Activated T-cell treated with anti-CD3 and anti-CD28 coated beads, Interleukin-2, amount 50 U/mL, for 4 hours (primary cell): ENCODE measurements around the gene UBASH3A. TPM values are rescaled to one million over a fixed set of nuclear protein-coding genes. Genes with fewer than 3 reads are reported as not detected.
"Not testable (repeated sequence)": the region's sequence is repeated elsewhere in the genome, so short reads cannot be mapped to it uniquely, and the experiment has no call there.

Source experiments
- ATAC-seq, 2 donors: fragments of 200-7000 bp; cut with Tn5 transposase; one replicate each; pipeline ENCODE4 v1.10.0; 2021
- DNase-seq: peaks from one replicate; pipeline ENCODE4 v3.0.0-alpha.2; 2020
- H3K27me3 Mint-ChIP-seq: one replicate; pipeline ENCODE4 v1.8.0; 2021; ENCODE audit warnings: low read depth, mixed read lengths
- H3K36me3 Mint-ChIP-seq: one replicate; pipeline ENCODE4 v1.8.0; 2022; ENCODE audit warnings: mixed read lengths; ENCODE audit not compliant: insufficient read depth
- H3K4me1 Mint-ChIP-seq: one replicate; pipeline ENCODE4 v1.8.0; 2021; ENCODE audit warnings: low read depth, mixed read lengths
- H3K4me3 Mint-ChIP-seq: one replicate; pipeline ENCODE4 v1.8.0; 2021; ENCODE audit warnings: mild to moderate bottlenecking, moderate library complexity, mixed read lengths
- H3K9me3 Mint-ChIP-seq: one replicate; pipeline ENCODE4 v1.8.0; 2021; ENCODE audit warnings: mixed read lengths
- total RNA-seq, 3 donors: library from RNA; stranded (reverse); gene quantifications; one replicate each; pipeline ENCODE4 v1.2.1, GENCODE V29; 2021

UBASH3A gene
- total RNA-seq, 3 donors from 2014 or later: 8.8 to 13.7 (median 11.3) TPM

- Mint-ChIP-seq H3K9me3 (no peaks in the 10 kb centered on the region), H3K4me1 (peaks cover 26% of the 10 kb centered on the region), H3K36me3 (no peaks in the 10 kb centered on the region), H3K4me3 (no peak overlapping the region), H3K27me3 (peaks cover 2% of the 10 kb centered on the region)
- ATAC-seq (no peak), DNase-seq (no peak)
Measured at GRCh38 chr21:42468491-42469131, 64.9 kb downstream of the UBASH3A start.

DNA sequence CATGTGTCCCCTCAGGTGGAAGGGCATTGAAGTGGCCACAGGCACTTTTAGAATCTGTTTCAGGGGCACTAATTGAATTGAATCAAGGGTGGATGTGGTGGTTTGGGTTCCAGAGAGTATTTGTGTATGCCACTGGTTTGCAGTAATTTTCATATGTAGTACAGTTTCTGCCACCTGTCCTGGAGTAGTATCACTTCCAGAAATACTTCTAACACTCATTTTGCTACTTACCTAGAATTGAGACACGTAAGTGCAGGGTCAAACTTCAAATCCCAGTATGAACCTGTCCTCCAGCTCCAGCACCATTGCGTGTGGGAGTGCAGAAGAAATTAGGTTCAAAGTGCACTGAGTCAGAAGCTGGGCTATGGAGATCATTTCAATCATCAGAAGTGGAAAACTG lies 65.6 kb downstream of the UBASH3A start:
- Mint-ChIP-seq H3K27me3 (peaks cover 2% of the 10 kb centered on the region), H3K36me3 (no peaks in the 10 kb centered on the region), H3K4me1 (peaks cover 20% of the 10 kb centered on the region), H3K4me3 (no peak overlapping the region), H3K9me3 (no peaks in the 10 kb centered on the region)
- DNase-seq (no peak), ATAC-seq (no peak)

DNA sequence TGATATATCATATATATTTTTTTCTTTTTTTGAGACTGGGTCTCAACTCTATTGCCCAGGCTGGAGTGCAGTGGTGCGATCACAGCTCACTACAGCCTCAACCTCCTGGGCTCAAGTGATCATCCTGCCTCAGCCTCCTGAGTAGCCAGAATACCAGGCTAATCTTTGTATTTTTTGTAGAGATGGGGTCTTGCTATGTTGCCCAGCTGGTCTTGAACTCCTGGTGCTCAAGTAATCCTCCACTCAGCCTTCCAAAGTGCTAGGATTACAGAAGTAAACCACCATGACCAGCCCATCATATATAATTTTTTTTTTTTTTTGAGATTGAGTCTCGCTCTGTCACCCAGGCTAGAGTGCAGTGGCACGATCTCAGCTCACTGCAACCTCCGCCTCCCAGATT lies 66.0 kb downstream of the UBASH3A start:
- H3K27me3 Mint-ChIP-seq, H3K9me3 Mint-ChIP-seq, DNase-seq, ATAC-seq, H3K36me3 Mint-ChIP-seq, H3K4me3 Mint-ChIP-seq: not testable (repeated sequence)
- H3K4me1 Mint-ChIP-seq: peaks cover 16% of the 10 kb centered on the region

DNA sequence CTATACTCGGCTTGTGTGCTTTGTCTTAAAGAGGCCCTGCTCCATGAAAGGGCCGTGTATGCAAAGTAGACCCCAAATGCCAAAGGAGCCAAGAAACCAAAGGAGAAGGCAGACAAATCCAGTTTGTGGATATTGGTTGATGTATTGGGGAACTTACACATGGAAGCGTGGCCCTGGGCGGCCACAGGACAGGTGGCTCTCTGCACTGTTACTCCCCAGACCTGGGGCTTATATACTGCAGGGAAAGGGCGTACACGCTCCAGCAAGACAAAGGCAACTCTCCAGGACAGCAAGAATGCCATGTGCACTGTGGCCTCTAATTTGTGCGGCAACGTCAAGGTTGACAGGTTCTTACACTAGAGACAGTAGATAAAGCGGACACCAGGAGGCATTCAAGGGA lies 67.5 kb downstream of the UBASH3A start:
- Mint-ChIP-seq H3K4me3 (no peak overlapping the region), H3K9me3 (no peaks in the 10 kb centered on the region), H3K36me3 (no peaks in the 10 kb centered on the region), H3K27me3 (peaks cover 2% of the 10 kb centered on the region), H3K4me1 (peaks cover 4% of the 10 kb centered on the region)
- ATAC-seq (no peak), DNase-seq (no peak)

DNA sequence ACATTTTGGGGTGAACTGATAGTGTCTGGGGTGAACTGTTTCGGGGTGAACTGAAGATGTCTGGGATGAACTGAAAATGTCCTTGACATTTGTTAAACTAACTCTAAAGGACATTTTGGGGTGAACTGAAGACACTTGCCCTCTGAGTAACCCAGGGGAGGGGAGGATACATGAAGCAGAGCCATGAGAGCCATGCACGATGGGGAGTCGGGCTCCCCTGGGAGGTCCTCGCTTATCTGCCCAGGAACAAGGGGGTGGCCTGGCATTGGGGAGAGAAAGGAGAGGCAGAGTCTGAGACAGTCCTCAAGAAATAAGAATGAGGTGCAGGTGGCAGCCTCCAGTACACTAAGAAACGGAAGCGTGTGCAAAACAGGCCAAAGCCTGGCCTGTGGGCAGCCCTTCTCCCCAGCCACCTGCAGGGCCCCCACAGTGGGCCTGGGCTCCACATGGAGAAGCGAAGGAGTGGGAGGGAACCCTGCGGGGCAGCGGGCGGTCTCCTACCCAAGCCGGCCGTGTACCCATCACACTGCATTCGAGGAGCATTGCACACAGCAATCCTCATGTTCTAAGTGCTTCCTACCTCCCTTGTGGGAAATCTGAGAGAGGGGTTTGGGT lies 68.1 kb downstream of the UBASH3A start:
- no peak for ATAC-seq

GRCh38 chr21:42472521-42472920 lies 68.8 kb downstream of the UBASH3A start:
- Mint-ChIP-seq H3K36me3 (no peaks in the 10 kb centered on the region), H3K9me3 (no peaks in the 10 kb centered on the region), H3K4me3 (no peak overlapping the region), H3K4me1 (peaks cover 2% of the 10 kb centered on the region), H3K27me3 (peaks cover 4% of the 10 kb centered on the region)
- ATAC-seq (no peak), DNase-seq (no peak)

More for the DNA sequence above, 68.1 kb downstream of the UBASH3A start:
- peaks cover 2% of the 10 kb centered on the region for H3K27me3 Mint-ChIP-seq
- no peaks in the 10 kb centered on the region for H3K9me3 Mint-ChIP-seq
- no peak overlapping the region for H3K4me3 Mint-ChIP-seq
- no peak for DNase-seq
- H3K36me3 Mint-ChIP-seq: no peaks in the 10 kb centered on the region
- H3K4me1 Mint-ChIP-seq: peaks cover 4% of the 10 kb centered on the region

DNA sequence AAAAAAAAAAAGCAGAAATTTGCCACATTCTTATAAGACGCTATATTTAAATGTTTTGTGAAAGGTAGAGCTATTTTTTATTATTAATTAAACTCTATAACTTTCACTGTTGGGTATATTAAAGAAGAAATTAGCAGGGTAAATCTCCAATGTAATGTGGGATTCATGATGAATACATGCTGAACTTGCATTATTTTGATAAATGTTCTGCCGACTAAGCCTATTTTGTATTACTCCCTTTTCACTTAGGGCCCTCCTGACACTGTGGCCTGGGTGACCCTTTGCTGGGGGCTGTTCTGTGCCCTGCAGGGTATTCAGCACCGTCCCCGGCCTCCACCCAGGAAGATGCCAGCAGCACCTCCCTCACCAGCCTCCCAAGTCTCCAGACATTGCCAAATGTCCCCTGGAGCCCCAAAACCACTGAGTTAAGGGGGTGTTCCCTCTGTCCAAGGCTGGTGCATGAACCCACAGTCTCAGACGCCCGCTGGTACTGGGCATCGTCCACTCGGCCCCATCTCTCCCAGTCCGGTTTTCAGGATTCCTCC lies 69.9 kb downstream of the UBASH3A start:
- Mint-ChIP-seq H3K4me1 (no peaks in the 10 kb centered on the region), H3K27me3 (peaks cover 5% of the 10 kb centered on the region), H3K9me3 (no peaks in the 10 kb centered on the region), H3K36me3 (no peaks in the 10 kb centered on the region), H3K4me3 (no peak overlapping the region)
- DNase-seq: no peak
- no peak for ATAC-seq

GRCh38 chr21:42474043-42474831 lies 70.5 kb downstream of the UBASH3A start:
- Mint-ChIP-seq H3K9me3 (no peaks in the 10 kb centered on the region), H3K4me1 (no peaks in the 10 kb centered on the region), H3K36me3 (no peaks in the 10 kb centered on the region), H3K4me3 (no peak overlapping the region), H3K27me3 (peaks cover 5% of the 10 kb centered on the region)
- DNase-seq: no peak
- ATAC-seq: peak in 1 of 2 donors; percentile 38

GRCh38 chr21:42475036-42475435 lies 71.3 kb downstream of the UBASH3A start:
- ATAC-seq (no peak), DNase-seq (no peak)
- Mint-ChIP-seq H3K4me3 (no peak overlapping the region), H3K36me3 (no peaks in the 10 kb centered on the region), H3K4me1 (no peaks in the 10 kb centered on the region), H3K9me3 (no peaks in the 10 kb centered on the region), H3K27me3 (peaks cover 3% of the 10 kb centered on the region)

DNA sequence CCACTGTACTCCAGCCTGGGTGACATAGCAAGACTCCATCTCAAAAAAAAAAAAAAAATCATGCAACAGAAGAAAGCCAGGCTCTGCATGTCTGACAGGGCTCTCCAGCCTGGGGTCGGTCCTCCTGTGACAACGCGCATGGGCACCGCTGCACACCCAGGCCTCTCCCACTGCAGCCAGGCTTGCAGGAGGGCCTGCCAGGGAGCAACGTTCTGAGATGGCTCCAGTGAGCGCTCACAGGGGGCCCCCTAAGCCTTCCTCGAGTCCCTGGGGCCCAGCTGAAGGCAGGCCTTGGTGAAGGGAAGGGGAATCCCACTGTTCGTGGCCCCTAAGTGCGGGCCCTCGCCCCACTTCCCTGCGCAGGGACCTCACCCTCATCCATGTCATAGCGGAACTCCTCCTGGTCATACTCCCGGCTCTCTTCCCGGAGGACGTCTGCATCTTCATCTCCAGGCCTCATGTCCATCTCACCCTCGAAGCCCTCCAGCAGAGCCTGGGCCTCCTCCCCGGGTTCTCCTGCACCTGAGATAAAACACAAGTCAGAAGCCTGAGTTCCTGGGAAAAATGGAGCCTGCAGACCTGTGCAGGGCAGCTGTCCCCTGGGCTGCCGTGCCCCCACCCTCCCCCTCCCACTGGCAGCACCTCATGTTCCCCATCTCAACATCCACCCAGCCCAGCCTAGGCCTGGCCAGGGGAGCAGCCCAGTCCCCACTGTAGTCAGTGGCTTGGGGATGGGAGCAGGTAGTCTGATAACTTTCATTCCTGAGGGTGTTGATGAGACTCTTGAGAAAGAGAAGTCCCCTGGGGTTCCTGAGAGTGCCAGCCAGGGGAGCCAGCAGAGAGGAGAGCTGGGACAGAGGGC lies 72.1 kb downstream of the UBASH3A start:
- Mint-ChIP-seq H3K9me3 (no peaks in the 10 kb centered on the region), H3K4me1 (no peaks in the 10 kb centered on the region), H3K36me3 (no peaks in the 10 kb centered on the region), H3K4me3 (no peak overlapping the region), H3K27me3 (peaks cover 3% of the 10 kb centered on the region)
- DNase-seq: no peak
- no peak for ATAC-seq

DNA sequence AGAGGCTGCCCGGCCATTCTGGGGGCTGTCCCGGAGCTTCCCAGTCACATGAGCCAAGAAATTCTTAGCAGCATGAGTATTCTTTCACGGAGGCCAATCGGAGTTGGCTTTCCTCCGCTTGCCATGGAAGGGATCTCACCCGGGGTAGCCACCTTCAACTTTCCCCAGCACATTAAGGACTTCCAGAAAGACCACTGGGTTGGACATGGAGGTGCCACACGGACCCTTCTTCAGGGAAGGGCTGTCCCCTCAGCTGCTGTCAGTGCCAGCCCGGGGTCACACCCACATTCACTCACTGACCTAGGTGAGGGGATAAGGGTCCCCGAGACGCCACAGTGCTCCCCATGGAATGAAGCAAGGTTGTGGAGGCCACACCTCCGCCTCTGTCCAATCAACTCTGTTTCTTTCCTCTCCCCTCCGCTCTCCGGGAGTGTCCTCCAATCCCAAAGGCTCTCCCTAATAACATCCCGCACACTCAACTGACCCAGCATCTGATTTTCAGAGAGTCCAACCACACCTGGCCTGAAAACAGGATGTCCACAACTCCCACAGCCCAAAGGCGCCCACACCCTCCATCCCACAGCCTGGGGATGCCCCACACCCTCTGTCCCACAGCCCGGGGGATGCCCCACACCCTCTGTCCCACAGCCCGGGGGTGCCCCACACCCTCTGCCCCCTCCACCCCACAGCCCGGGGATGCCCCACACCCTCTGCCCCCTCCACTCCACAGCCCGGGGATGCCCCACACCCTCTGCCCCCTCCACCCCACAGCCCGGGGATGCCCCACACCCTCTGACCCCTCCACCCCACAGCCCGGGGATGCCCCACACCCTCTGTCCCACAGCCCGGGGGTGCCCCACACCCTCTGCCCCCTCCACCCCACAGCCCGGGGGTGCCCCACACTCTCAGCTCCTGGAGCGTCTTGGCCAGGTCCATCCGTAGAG lies 73.0 kb downstream of the UBASH3A start:
- DNase-seq (no peak), ATAC-seq (no peak)
- Mint-ChIP-seq H3K4me1 (no peaks in the 10 kb centered on the region), H3K4me3 (no peak overlapping the region), H3K27me3 (peaks cover 3% of the 10 kb centered on the region), H3K36me3 (no peaks in the 10 kb centered on the region), H3K9me3 (no peaks in the 10 kb centered on the region)

DNA sequence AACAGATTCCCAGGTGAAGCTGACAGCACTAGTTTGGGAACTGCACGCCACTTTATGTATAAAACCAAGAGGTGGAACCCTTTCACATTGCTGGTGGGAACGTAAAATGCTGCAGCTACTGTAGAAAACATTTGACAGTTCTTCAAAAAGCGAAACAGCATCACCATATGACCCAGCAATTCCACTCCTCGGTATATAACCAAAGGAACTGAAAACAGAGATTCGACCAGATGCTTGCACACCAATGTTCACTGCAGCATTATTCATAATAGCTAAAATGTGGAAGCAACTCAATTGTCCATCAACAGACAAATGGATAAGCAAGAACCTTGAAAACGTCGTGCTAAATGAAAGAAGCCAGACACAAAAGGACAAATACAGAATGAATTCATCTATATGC lies 74.8 kb downstream of the UBASH3A start:
- H3K9me3 Mint-ChIP-seq: no peaks in the 10 kb centered on the region
- no peak for ATAC-seq
- DNase-seq: no peak
- H3K4me1 Mint-ChIP-seq: no peaks in the 10 kb centered on the region
- no peak overlapping the region for H3K4me3 Mint-ChIP-seq
- peaks cover 3% of the 10 kb centered on the region for H3K27me3 Mint-ChIP-seq
- H3K36me3 Mint-ChIP-seq: no peaks in the 10 kb centered on the region

- DNase-seq (no peak), ATAC-seq (no peak)
- no peaks in the 10 kb centered on the region for H3K4me1 Mint-ChIP-seq
- H3K9me3 Mint-ChIP-seq: no peaks in the 10 kb centered on the region
- no peaks in the 10 kb centered on the region for H3K36me3 Mint-ChIP-seq
- no peak overlapping the region for H3K4me3 Mint-ChIP-seq
- peaks cover 3% of the 10 kb centered on the region for H3K27me3 Mint-ChIP-seq
Measured at GRCh38 chr21:42479582-42479981, 75.9 kb downstream of the UBASH3A start.
